Activated T-cell treated with anti-CD3 and anti-CD28 coated beads, Interleukin-2, amount 50 U/mL, for 48 hours (primary cell): Measurements from ENCODE around the gene DUSP3.

Experiments used
- DNase-seq, 2 experiments: peaks; one replicate each; pipeline ENCODE4 v3.0.0-alpha.2; 2020

Gene DUSP3

DNA sequence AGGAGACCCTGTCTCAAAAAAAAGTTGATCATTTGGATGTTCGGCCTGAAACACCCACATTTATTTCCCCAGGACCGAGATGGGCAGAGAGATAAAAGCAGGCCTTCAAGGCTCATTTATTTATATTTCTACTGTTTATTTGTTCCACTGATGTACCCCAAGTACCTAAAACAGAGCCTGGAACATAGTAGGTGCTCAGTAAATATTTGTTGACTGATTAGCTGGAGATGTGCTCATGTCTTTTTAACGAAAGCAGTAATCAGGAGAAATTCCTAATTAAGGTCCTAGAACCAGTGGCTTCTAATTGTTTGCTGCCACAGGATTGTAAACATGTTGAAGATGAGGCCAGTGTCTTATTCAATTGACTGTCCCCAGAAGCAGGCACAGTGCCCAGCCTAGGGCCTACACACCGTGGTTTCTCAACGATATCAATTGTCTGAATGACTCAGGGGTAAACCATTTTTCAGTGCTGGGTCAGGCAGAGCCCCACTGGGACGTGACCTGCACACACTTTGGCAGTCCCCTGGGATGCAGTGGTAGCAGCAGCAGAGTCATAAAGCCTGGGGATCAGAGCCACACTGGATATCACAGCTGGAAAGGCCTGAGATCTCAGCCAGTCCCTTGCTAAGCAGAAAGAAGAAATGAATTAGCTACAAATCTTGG, 54.9 kb downstream of the DUSP3 start:
- DNase-seq: no peak

DNA sequence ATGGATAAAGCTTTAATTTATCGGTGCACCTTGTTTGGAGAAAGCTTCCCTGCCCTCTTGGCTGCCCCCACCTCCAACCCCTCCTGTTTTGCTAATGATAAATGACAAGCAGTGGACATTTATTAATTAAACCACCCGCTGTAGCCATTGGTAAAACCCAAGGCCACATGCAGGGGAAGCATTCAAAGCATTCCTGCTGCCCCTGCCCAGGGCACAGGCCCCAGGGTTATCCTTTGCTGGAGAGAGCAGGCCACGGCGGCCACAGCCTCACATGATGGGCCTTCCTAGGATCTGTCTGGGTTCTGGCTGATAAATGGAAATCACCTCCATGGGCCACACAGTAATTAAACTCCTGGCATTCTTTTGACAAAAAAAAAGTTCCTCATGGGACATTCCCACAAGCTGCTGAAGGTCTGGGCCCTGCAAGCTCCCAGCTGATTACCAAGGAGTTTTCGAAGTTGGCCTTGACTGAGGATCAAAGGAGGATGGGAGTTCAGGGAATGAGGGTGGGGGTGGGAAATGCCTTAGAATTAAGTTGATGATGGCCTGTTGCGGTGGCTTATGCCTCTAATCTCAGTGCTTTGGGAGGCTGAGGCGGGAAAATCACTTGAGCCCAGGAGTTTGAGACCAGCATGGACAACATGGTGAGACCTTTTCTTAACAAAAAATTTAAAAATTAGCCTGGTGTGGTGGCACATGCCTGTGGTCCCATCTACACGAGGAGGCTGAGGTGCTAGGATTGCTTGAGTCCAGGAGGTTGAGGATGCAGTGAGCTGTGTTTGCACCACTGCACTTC, 55.7 kb downstream of the DUSP3 start:
- DNase-seq: no peak

DNA sequence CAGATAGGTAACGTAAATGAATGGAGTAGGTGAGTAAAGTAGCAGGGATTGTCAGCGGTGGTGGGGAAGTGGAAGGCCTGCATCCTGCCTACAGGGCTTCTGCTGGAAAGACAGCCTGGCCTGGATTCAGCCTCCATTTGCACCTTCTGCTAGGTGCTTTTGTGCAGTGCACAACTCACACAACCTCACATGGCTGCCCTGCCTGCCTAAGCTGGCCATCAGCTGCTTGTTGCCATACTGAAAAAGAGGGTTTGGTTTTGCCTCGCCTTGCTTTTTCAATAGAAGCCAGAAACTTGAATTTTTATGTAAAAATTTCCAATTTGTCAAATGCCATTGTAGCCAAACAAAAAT, 56.5 kb downstream of the DUSP3 start:
- no peak for DNase-seq

DNA sequence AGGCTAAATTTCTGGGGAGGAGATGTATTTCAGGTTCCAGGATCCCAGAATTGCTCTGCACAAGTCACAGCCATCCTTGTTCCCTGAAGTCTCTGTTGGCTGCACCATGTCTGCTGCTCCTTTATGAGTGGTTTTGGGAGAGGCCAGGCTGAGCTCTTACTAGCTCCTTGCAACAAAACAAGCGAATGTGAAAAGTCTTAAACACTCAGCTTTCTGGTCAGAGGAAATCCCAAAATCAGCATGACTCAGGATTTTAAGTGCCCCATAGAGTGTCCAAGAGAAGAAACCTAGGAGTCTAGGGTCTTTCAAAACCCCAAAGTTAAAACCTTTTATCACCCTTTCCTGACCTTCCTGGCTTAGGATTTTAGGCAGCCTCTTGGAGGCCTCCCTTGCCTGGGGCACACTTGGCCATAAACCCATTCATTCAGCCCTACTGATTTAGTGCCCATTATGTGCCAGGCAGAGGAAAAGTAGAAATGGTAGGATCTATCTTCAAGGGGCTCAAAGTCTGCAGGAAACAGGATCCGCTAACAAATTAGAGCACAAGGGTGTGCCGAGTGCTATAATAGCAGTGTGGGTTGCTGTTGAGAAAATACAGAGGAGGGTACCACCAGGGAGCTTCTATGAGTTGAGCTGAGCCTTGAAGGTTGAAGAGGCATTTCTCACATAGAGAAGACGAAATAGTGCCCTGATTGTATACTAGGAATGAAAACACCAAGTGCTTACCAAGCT, 57.1 kb downstream of the DUSP3 start:
- no peak for DNase-seq

DNA sequence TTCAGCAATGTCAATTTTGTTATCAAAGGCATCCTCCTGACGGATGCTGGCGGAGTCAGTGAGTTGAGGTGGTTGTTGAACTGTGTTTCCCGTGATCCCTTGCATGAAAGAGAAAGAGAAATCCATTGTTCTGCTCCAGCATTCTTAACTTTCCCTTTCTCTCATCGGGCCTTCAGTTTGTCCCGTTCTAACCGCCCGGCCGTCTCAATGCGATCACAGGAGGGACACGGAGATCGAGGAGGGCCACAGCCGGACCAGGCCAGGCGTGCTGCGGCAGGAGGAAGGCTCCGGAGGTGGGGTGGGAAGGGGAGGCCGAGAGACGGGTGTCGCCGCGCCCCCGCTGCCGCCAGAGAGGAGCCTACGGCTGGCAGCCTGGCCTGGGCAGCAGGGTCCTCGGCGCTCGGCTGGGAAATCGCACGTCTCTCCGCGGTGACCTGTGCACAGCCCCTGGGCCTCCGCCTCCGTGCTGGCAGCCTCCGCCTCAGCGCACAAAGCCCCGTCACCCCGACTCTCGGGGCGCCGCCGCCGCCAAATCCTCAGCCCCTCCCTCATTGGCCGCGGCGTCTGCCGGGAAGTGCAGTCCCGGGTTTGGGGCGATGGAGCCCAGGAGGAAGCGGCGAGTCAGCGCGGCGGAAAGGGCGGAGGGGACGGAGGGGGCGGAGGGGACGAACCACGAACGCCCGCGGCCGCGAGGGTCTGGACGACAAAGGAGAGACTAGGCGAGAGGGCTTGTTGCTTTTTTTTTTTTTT, 58.3 kb downstream of the DUSP3 start:
- DNase-seq: peak; percentile 83 to 87

DNA sequence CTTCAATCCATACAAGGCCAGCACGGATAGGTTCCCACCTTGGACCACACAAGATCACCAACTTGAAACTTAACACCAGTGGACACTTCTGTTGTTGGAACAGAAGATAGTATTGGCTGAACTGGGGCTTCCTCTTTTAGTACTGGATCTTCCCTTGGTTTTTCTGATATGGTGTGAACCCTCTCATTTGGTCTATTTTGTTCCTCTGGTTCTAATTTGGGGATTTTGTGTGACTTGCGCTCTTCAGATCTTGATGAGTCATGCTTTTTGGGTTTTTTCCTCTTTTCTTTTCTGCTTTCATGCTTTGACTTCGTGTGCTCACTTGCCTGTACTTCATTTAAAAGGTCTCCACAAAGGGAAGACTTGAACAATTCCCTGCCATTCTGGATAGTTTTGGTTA, 59.2 kb downstream of the DUSP3 start:
- DNase-seq: no peak

GRCh38 chr17:43718544-43718943, 60.2 kb downstream of the DUSP3 start:
- no peak for DNase-seq

- DNase-seq: no peak
Measured at GRCh38 chr17:43717913-43718312, 60.9 kb downstream of the DUSP3 start.
